ENCODE results near the gene LIME1.
A peak's percentile ranks its signal among the peaks of the same experiment; 100 is the strongest.

The LIME1 gene

DNA sequence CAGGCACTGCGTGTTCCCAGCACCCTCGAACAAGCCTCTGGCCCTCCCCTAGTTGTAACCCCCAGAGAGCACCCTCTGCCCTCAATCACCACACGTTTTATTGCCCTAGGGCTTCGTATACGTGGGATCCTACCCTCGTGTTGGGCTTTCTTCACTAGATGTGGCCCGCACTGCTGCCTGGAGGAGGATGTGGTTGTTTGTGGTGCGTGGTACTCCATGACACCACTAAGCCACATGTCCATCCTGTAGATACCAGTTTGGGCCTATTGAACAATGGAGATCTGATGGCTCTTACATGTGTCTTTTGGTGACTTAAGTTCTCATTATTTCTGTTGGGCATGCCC lies 20.2 kb downstream of the LIME1 start:
- Histone ChIP-seq H3K79me1 (ENCODE audit: low read depth, low read length) (peaks cover 2% of the 10 kb centered on the region), H3K4me2 (ENCODE audit: insufficient read depth, low read length, poor library complexity, severe bottlenecking) (no peak overlapping the region), H2AFZ (ENCODE audit: low read length) (no peak overlapping the region), H2BK5ac (ENCODE audit: low read length) (no peak overlapping the region), H3K4ac (ENCODE audit: low read length) (no peak overlapping the region), H3K27ac (replicated peaks; ENCODE audit: low read length) (no peak overlapping the region), H3K14ac (ENCODE audit: low read length) (no peak overlapping the region), H2BK12ac (ENCODE audit: low read length) (no peak overlapping the region), H3K23ac (ENCODE audit: low read depth, low read length, poor library complexity) (no peak overlapping the region), H2BK120ac (ENCODE audit: low read depth, low read length) (no peak overlapping the region), H4K91ac (ENCODE audit: low read depth, low read length, poor library complexity) (no peak overlapping the region), H3K27me3 (ENCODE audit: control insufficient read depth in 3 of 3, insufficient read depth in 3 of 3, low read depth in 1 of 3, low read length in 3 of 3) (no peaks in the 10 kb centered on the region), H2AK5ac (ENCODE audit: low read depth, low read length) (peak overlapping the region; percentile 57), H3K36me3 (replicated peaks in 1 of 2; ENCODE audit: control insufficient read depth in 2 of 2, insufficient read depth in 2 of 2, low read length in 2 of 2) (peaks cover 2 to 40% of the 10 kb centered on the region in 2 donors), H2BK15ac (ENCODE audit: low read length) (no peak overlapping the region), H3K4me1 (ENCODE audit: control insufficient read depth in 2 of 2, insufficient read depth in 1 of 2, low read depth in 1 of 2, low read length in 2 of 2) (no peaks in the 10 kb centered on the region), H3K18ac (ENCODE audit: low read length) (no peak overlapping the region), H3K9ac (ENCODE audit: low read depth, low read length, poor library complexity) (no peak overlapping the region), H4K8ac (ENCODE audit: low read depth, low read length) (no peak overlapping the region), H3K9me3 (replicated peaks in 1 of 2; ENCODE audit: control insufficient read depth in 2 of 2, insufficient read depth in 1 of 2, low read depth in 1 of 2, low read length in 2 of 2) (no peaks in the 10 kb centered on the region), H3K4me3 (ENCODE audit: low read length in 2 of 2) (no peak overlapping the region)
- no peak for DNase-seq (ENCODE audit: low spot score)
- WGBS, 2 donors (ENCODE audit: extremely low coverage in 2 of 2, insufficient read length in 2 of 2, insufficient replicate concordance in 1 of 2), result no CpG with 5 or more reads among the region's 8 CpGs

DNA sequence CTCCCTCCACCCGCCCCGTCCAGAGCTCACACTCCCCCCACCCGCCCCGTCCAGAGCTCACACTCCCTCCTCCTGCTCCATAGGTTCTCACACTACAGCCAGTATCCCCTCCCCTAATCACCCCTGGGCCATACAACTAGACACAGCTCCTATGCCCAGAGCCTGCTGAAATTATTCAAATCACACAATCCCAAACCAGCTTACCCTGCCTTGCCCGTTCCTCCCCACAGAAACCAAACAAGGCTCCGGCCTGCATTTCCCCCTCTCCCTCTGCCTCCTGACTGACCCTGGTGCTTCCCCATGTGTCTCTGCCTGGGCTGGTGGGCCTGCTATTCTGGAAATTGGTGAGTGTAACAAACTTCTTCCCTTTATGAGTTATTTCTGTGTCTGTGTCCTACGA lies 21.7 kb downstream of the LIME1 start:
- Histone ChIP-seq H3K27me3 (ENCODE audit: control insufficient read depth in 3 of 3, insufficient read depth in 3 of 3, low read depth in 1 of 3, low read length in 3 of 3) (no peaks in the 10 kb centered on the region), H2BK5ac (ENCODE audit: low read length) (no peak overlapping the region), H3K18ac (ENCODE audit: low read length) (no peak overlapping the region), H3K4me1 (ENCODE audit: control insufficient read depth in 2 of 2, insufficient read depth in 1 of 2, low read depth in 1 of 2, low read length in 2 of 2) (no peaks in the 10 kb centered on the region), H4K91ac (ENCODE audit: low read depth, low read length, poor library complexity) (no peak overlapping the region), H3K9ac (ENCODE audit: low read depth, low read length, poor library complexity) (no peak overlapping the region), H2AFZ (ENCODE audit: low read length) (no peak overlapping the region), H3K27ac (replicated peaks; ENCODE audit: low read length) (no peak overlapping the region), H3K4ac (ENCODE audit: low read length) (no peak overlapping the region), H3K4me2 (ENCODE audit: insufficient read depth, low read length, poor library complexity, severe bottlenecking) (no peak overlapping the region), H3K9me3 (replicated peaks in 1 of 2; ENCODE audit: control insufficient read depth in 2 of 2, insufficient read depth in 1 of 2, low read depth in 1 of 2, low read length in 2 of 2) (no peaks in the 10 kb centered on the region), H2BK12ac (ENCODE audit: low read length) (no peak overlapping the region), H3K36me3 (replicated peaks in 1 of 2; ENCODE audit: control insufficient read depth in 2 of 2, insufficient read depth in 2 of 2, low read length in 2 of 2) (peaks cover 2 to 42% of the 10 kb centered on the region in 2 donors), H2AK5ac (ENCODE audit: low read depth, low read length) (no peak overlapping the region), H2BK15ac (ENCODE audit: low read length) (no peak overlapping the region), H3K23ac (ENCODE audit: low read depth, low read length, poor library complexity) (no peak overlapping the region), H3K14ac (ENCODE audit: low read length) (no peak overlapping the region), H3K79me1 (ENCODE audit: low read depth, low read length) (peaks cover 2% of the 10 kb centered on the region), H4K8ac (ENCODE audit: low read depth, low read length) (no peak overlapping the region), H3K4me3 (ENCODE audit: low read length in 2 of 2) (no peak overlapping the region), H2BK120ac (ENCODE audit: low read depth, low read length) (no peak overlapping the region)
- no peak for DNase-seq (ENCODE audit: low spot score)
- no CpG with 5 or more reads among the region's 7 CpGs for WGBS, 2 donors (ENCODE audit: extremely low coverage in 2 of 2, insufficient read length in 2 of 2, insufficient replicate concordance in 1 of 2)

DNA sequence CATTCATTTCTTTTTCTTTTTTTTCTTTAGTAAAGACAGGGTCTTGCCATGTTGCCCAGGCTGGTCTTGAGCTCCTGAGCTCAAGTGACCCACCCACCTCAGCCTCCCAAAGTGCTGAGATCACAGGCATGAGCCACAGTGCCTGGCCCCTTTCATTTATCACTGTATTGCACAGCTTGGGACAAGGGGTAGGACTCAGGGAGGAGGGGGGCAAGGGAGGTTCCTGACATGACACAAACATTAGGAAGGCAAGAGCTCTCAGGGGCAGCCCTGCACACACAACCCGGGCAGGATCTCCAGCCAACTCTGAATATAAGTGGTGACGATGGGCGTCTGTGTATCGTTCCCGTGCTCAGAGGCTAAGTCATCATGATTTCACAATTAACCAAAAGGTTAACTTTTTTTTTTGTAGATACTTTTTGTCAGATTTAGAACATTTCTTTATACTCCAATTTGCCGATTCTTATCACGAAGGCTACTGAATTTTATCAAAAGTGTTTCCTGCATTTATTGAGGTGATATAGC lies 23.0 kb downstream of the LIME1 start:
- Histone ChIP-seq H3K14ac (ENCODE audit: low read length) (no peak overlapping the region), H3K36me3 (replicated peaks in 1 of 2; ENCODE audit: control insufficient read depth in 2 of 2, insufficient read depth in 2 of 2, low read length in 2 of 2) (peaks cover 2 to 38% of the 10 kb centered on the region in 2 donors), H3K27me3 (ENCODE audit: control insufficient read depth in 3 of 3, insufficient read depth in 3 of 3, low read depth in 1 of 3, low read length in 3 of 3) (no peaks in the 10 kb centered on the region), H3K9ac (ENCODE audit: low read depth, low read length, poor library complexity) (no peak overlapping the region), H2BK120ac (ENCODE audit: low read depth, low read length) (no peak overlapping the region), H3K79me1 (ENCODE audit: low read depth, low read length) (peaks cover 2% of the 10 kb centered on the region), H3K27ac (replicated peaks; ENCODE audit: low read length) (no peak overlapping the region), H2BK15ac (ENCODE audit: low read length) (no peak overlapping the region), H2BK5ac (ENCODE audit: low read length) (no peak overlapping the region), H3K4me2 (ENCODE audit: insufficient read depth, low read length, poor library complexity, severe bottlenecking) (no peak overlapping the region), H3K9me3 (replicated peaks in 1 of 2; ENCODE audit: control insufficient read depth in 2 of 2, insufficient read depth in 1 of 2, low read depth in 1 of 2, low read length in 2 of 2) (no peaks in the 10 kb centered on the region), H3K4me3 (ENCODE audit: low read length in 2 of 2) (no peak overlapping the region), H2AK5ac (ENCODE audit: low read depth, low read length) (no peak overlapping the region), H3K23ac (ENCODE audit: low read depth, low read length, poor library complexity) (no peak overlapping the region), H3K4ac (ENCODE audit: low read length) (no peak overlapping the region), H4K91ac (ENCODE audit: low read depth, low read length, poor library complexity) (no peak overlapping the region), H3K4me1 (ENCODE audit: control insufficient read depth in 2 of 2, insufficient read depth in 1 of 2, low read depth in 1 of 2, low read length in 2 of 2) (no peaks in the 10 kb centered on the region), H3K18ac (ENCODE audit: low read length) (no peak overlapping the region), H4K8ac (ENCODE audit: low read depth, low read length) (no peak overlapping the region), H2AFZ (ENCODE audit: low read length) (no peak overlapping the region), H2BK12ac (ENCODE audit: low read length) (no peak overlapping the region)
- no CpG with 5 or more reads among the region's 7 CpGs for WGBS, 2 donors (ENCODE audit: extremely low coverage in 2 of 2, insufficient read length in 2 of 2, insufficient replicate concordance in 1 of 2)
- DNase-seq (ENCODE audit: low spot score), result no peak

DNA sequence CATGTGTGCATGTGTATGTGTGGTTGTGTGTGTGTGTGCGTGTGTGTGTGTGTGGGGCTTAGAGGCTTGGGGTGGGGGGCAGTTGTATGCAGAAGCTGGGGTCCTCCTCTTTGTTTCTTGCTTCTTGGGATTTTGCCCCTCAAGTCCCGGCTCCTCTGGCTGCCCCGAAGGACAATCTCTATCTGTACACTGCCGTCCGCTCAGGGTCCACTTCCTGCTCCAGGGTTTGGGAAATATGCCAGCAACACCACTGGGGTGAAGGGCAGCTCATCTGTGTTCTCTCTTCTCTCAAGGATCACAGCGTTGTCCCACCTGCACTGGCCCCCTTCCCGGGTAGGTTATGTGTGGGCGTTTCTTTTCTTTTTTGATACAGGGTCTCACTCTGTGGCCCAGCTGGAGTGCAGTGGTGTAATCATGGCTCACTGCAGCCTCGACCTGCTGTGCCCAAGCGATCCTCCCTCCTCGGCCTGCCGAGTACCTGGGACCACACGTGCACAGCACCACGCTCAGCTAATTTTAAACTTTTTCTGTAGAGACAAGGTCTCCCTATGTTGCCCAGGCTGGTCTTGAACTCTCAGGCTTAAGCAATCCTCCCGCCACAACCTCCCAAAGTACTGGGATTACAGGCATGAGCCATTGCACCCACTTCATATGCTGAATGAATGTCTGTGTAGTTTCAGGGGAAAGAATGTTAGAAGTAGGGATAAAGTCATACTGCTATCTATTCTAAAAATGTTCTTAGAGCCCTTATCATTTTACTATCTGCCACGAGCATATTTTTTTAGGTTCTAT lies 28.8 kb downstream of the LIME1 start:
- H2AK5ac ChIP-seq (ENCODE audit: low read depth, low read length), result no peak overlapping the region
- H3K4me3 ChIP-seq (ENCODE audit: low read length in 2 of 2), result peak overlapping the region in 1 of 2 donors; percentile 44
- no peak overlapping the region for H2BK12ac ChIP-seq (ENCODE audit: low read length)
- H3K4me1 ChIP-seq (ENCODE audit: control insufficient read depth in 2 of 2, insufficient read depth in 1 of 2, low read depth in 1 of 2, low read length in 2 of 2), result no peaks in the 10 kb centered on the region
- H3K23ac ChIP-seq (ENCODE audit: low read depth, low read length, poor library complexity), result no peak overlapping the region
- H3K79me1 ChIP-seq (ENCODE audit: low read depth, low read length), result no peaks in the 10 kb centered on the region
- H3K9ac ChIP-seq (ENCODE audit: low read depth, low read length, poor library complexity), result no peak overlapping the region
- no peak overlapping the region for H2BK5ac ChIP-seq (ENCODE audit: low read length)
- H3K18ac ChIP-seq (ENCODE audit: low read length), result no peak overlapping the region
- H3K36me3 ChIP-seq (replicated peaks in 1 of 2; ENCODE audit: control insufficient read depth in 2 of 2, insufficient read depth in 2 of 2, low read length in 2 of 2), result peaks cover 3 to 65% of the 10 kb centered on the region in 2 donors
- no peak overlapping the region for H4K91ac ChIP-seq (ENCODE audit: low read depth, low read length, poor library complexity)
- no peak overlapping the region for H2AFZ ChIP-seq (ENCODE audit: low read length)
- H3K4me2 ChIP-seq (ENCODE audit: insufficient read depth, low read length, poor library complexity, severe bottlenecking), result no peak overlapping the region
- no CpG with 5 or more reads among the region's 16 CpGs for whole genome bisulfite sequencing, 2 donors (ENCODE audit: extremely low coverage in 2 of 2, insufficient read length in 2 of 2, insufficient replicate concordance in 1 of 2)
- DNase-seq (ENCODE audit: low spot score), result no peak
- H4K8ac ChIP-seq (ENCODE audit: low read depth, low read length), result no peak overlapping the region
- no peak overlapping the region for H3K14ac ChIP-seq (ENCODE audit: low read length)
- H3K9me3 ChIP-seq (replicated peaks in 1 of 2; ENCODE audit: control insufficient read depth in 2 of 2, insufficient read depth in 1 of 2, low read depth in 1 of 2, low read length in 2 of 2), result peaks cover 0 to 2% of the 10 kb centered on the region in 2 donors
- no peak overlapping the region for H3K4ac ChIP-seq (ENCODE audit: low read length)
- H2BK15ac ChIP-seq (ENCODE audit: low read length), result no peak overlapping the region
- no peaks in the 10 kb centered on the region for H3K27me3 ChIP-seq (ENCODE audit: control insufficient read depth in 3 of 3, insufficient read depth in 3 of 3, low read depth in 1 of 3, low read length in 3 of 3)
- H3K27ac ChIP-seq (replicated peaks; ENCODE audit: low read length), result no peak overlapping the region
- H2BK120ac ChIP-seq (ENCODE audit: low read depth, low read length), result no peak overlapping the region

Measured in neuronal stem cell (in vitro differentiated cells).